Calu3 (cell line): ENCODE measurements around the gene CCDC91. TPM values are rescaled to one million over a fixed set of nuclear protein-coding genes. Genes with fewer than 3 reads are reported as not detected.
"Not testable (repeated sequence)": the region's sequence is repeated elsewhere in the genome, so short reads cannot be mapped to it uniquely, and the experiment has no call there.

Experiments used
- BruUV-seq: library from RNA; stranded (reverse); fragments of 400-500 nt; replicated peaks from 2 replicates; lab custom pipeline; 2021; lab: Mats Ljungman, UMichigan
- CTCF ChIA-PET: fragments of 300-600 bp; sonication (Branson Sonifier 250); formaldehyde crosslinking; loops from one replicate; lab custom pipeline; 2022; ENCODE audit warnings: antibody characterized with exemption; lab: Charles Lee
- DNase-seq: peaks from one replicate; pipeline ENCODE4 v3.0.0; 2022
- H3K27ac Mint-ChIP-seq: one replicate; pipeline ENCODE4 v1.8.0; 2022; ENCODE audit warnings: mixed read lengths; ENCODE audit not compliant: unreplicated experiment
- H3K27me3 Mint-ChIP-seq: one replicate; pipeline ENCODE4 v1.8.0; 2022; ENCODE audit warnings: mixed read lengths; ENCODE audit not compliant: unreplicated experiment
- H3K36me3 Mint-ChIP-seq: one replicate; pipeline ENCODE4 v1.8.0; 2022; ENCODE audit warnings: mild to moderate bottlenecking, moderate library complexity, mixed read lengths; ENCODE audit not compliant: insufficient read depth, unreplicated experiment
- H3K4me1 Mint-ChIP-seq: one replicate; pipeline ENCODE4 v1.8.0; 2022; ENCODE audit warnings: mild to moderate bottlenecking, low read depth, mixed read lengths; ENCODE audit not compliant: unreplicated experiment
- H3K4me3 Mint-ChIP-seq: one replicate; pipeline ENCODE4 v1.8.0; 2022; ENCODE audit warnings: mild to moderate bottlenecking, low read depth, moderate library complexity, mixed read lengths; ENCODE audit not compliant: unreplicated experiment
- H3K9me3 Mint-ChIP-seq: one replicate; pipeline ENCODE4 v1.8.0; 2022; ENCODE audit warnings: low read depth, mixed read lengths; ENCODE audit not compliant: unreplicated experiment
- intact Hi-C: fragments of 100-400 bp; cut with micrococcal nuclease; formaldehyde crosslinking; loops from one replicate; pipeline ENCODE4 v1.10.0; 2022; ENCODE audit not compliant: unreplicated experiment
- total RNA-seq: library from RNA; stranded (reverse); gene quantifications from 2 replicates; pipeline ENCODE4 v1.2.3, GENCODE V29; 2022
- TF ChIP-seq, protein P1 (sequence below): fragments of 200-600 bp; IDR thresholded peaks from one replicate; pipeline ENCODE4 v1.8.0; 2022; ENCODE audit warnings: antibody characterized with exemption; ENCODE audit not compliant: unreplicated experiment

Gene CCDC91
- total RNA-seq, 1 experiment from 2014 or later: 25.6 TPM

- H3K27me3 Mint-ChIP-seq: no peaks in the 10 kb centered on the region
- no peaks in the 10 kb centered on the region for H3K36me3 Mint-ChIP-seq
- no peaks in the 10 kb centered on the region for H3K9me3 Mint-ChIP-seq
- H3K4me3 Mint-ChIP-seq: no peak overlapping the region
- no peak for DNase-seq
- no peaks in the 10 kb centered on the region for H3K4me1 Mint-ChIP-seq
- no peak overlapping the region for H3K27ac Mint-ChIP-seq
- intact Hi-C loops: no loop called here
- no TSS peak for BruUV-seq
- CTCF ChIA-PET: no interaction called here
- TF ChIP-seq, protein P1, sequence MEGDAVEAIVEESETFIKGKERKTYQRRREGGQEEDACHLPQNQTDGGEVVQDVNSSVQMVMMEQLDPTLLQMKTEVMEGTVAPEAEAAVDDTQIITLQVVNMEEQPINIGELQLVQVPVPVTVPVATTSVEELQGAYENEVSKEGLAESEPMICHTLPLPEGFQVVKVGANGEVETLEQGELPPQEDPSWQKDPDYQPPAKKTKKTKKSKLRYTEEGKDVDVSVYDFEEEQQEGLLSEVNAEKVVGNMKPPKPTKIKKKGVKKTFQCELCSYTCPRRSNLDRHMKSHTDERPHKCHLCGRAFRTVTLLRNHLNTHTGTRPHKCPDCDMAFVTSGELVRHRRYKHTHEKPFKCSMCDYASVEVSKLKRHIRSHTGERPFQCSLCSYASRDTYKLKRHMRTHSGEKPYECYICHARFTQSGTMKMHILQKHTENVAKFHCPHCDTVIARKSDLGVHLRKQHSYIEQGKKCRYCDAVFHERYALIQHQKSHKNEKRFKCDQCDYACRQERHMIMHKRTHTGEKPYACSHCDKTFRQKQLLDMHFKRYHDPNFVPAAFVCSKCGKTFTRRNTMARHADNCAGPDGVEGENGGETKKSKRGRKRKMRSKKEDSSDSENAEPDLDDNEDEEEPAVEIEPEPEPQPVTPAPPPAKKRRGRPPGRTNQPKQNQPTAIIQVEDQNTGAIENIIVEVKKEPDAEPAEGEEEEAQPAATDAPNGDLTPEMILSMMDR: no peak
Measured at GRCh38 chr12:28459481-28459880, 269.2 kb downstream of the CCDC91 start.

DNA sequence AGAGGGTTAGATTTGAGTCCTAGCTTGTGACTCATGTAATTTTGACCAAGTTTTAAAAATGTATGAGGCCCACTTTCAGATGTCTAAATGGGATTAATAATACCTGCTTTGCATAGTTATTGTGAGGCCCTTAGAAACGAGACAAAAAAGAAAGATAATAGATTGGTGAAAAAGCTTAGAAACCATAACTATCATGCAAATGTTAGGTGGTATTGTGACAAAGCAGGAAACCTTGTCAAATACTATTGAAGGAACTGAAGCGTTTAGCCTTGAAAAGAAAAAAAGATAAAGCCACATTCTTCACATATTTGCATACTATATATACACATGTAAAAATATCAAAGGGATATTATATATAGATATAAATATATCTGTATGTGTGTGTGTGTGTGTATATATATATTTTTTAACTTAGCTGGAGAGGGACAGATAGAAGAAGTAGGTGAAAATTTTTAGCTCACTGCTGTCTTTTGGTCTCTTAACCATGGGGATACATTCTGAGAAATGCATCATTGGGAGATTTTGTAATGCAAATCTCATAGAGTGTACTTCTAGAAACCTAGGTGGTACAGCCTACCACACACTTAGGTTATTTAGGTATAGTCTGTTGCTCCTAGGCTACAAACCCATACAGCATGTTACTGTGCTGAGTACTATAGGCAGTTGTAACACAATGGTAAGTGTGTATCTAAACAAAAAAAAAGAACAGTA, 270.3 kb downstream of the CCDC91 start:
- Mint-ChIP-seq H3K27me3 (no peaks in the 10 kb centered on the region), H3K36me3 (no peaks in the 10 kb centered on the region), H3K9me3 (no peaks in the 10 kb centered on the region), H3K27ac (no peak overlapping the region), H3K4me3 (no peak overlapping the region), H3K4me1 (no peaks in the 10 kb centered on the region)
- CTCF ChIA-PET: no interaction called here
- intact Hi-C loops: no loop called here
- DNase-seq: no peak
- BruUV-seq: no TSS peak
- TF ChIP-seq, protein P1: no peak

DNA sequence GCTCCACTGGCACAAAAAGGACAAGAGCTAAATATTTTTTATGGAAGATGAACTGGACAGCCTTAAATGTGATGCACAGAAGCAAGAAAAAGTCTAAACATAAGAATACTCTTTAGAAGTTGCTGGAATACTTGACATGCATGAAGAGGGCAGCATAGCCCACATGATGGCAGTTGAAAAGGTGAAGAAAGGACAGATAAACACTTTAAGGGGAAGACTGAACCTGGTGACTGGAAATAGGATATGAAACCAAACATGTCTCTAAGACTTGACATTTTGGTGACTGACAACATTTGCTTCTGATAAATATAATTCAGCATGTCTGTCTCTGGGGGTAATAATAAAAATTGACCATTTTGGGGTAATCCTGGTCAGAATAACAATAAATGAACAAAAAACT, 273.1 kb downstream of the CCDC91 start:
- Mint-ChIP-seq H3K9me3 (no peaks in the 10 kb centered on the region), H3K4me1 (no peaks in the 10 kb centered on the region), H3K27ac (no peak overlapping the region), H3K27me3 (no peaks in the 10 kb centered on the region), H3K36me3 (no peaks in the 10 kb centered on the region), H3K4me3 (no peak overlapping the region)
- no peak for DNase-seq
- TF ChIP-seq, protein P1: no peak
- intact Hi-C loops: no loop called here
- BruUV-seq: no TSS peak
- CTCF ChIA-PET: no interaction called here

DNA sequence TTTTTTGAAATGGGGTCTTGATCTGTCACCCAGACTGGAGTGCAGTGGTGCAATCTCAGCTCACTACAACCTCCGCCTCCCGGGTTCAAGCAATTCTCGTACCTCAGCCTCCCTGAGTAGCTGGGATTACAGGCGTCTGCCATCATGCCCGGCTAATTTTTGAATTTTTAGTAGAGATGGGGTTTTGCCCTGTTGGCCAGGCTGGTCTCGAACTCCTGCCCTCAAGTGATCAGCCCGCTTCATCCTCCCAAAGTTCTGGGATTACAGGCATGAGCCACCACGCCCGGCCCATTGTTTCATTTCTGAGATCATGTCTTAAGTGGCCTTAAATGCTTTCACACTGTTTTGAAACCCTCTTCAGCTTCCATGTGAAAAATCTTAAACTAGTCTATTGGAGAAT, 281.5 kb downstream of the CCDC91 start:
- BruUV-seq, H3K36me3 Mint-ChIP-seq: not testable (repeated sequence)
- intact Hi-C loops: loop anchor here (10.0 kb wide), 1 partner anchor 403 kb away; no protein-coding TSS in a partner anchor

GRCh38 chr12:28476206-28476605, 285.9 kb downstream of the CCDC91 start:
- H3K27ac Mint-ChIP-seq, H3K36me3 Mint-ChIP-seq, H3K4me1 Mint-ChIP-seq, BruUV-seq, H3K4me3 Mint-ChIP-seq, H3K9me3 Mint-ChIP-seq, CTCF ChIA-PET, DNase-seq, H3K27me3 Mint-ChIP-seq: not testable (repeated sequence)
- intact Hi-C loops: loop anchor here (10.0 kb wide), 1 partner anchor 399 kb away; no protein-coding TSS in a partner anchor

More for the DNA sequence above, 281.5 kb downstream of the CCDC91 start:
- CTCF ChIA-PET, DNase-seq, H3K4me3 Mint-ChIP-seq, H3K4me1 Mint-ChIP-seq, H3K27me3 Mint-ChIP-seq, H3K27ac Mint-ChIP-seq, H3K9me3 Mint-ChIP-seq: not testable (repeated sequence)

GRCh38 chr12:28479097-28479496, 288.8 kb downstream of the CCDC91 start:
- intact Hi-C loops: loop anchor here (10.0 kb wide), 1 partner anchor 396 kb away; no protein-coding TSS in a partner anchor
- not testable (repeated sequence) for H3K27me3 Mint-ChIP-seq

More at GRCh38 chr12:28479097-28479496, 288.8 kb downstream of the CCDC91 start:
- H3K36me3 Mint-ChIP-seq, H3K9me3 Mint-ChIP-seq, H3K4me1 Mint-ChIP-seq, CTCF ChIA-PET, DNase-seq, H3K4me3 Mint-ChIP-seq, H3K27ac Mint-ChIP-seq, BruUV-seq: not testable (repeated sequence)
